ENCODE results near the gene FAM216B. TPM values are rescaled to one million over a fixed set of nuclear protein-coding genes. Genes with fewer than 3 reads are reported as not detected.

Gene FAM216B
- total RNA-seq, 1 experiment from 2014 or later = not detected

GRCh38 chr13:42760951-42761350 is 20.4 kb upstream of the FAM216B start:
- CTCF ChIA-PET = interaction anchor here (0.6 kb wide), 1 partner anchor 46 kb away, joined by 4 read pairs; no protein-coding TSS in a partner anchor
- no peaks in the 10 kb centered on the region for H3K36me3 Mint-ChIP-seq (ENCODE audit: insufficient read depth, unreplicated experiment)
- intact Hi-C loops (cut with micrococcal nuclease; ENCODE audit: unreplicated experiment) = no loop called here
- no peak overlapping the region for H3K27ac Mint-ChIP-seq (ENCODE audit: unreplicated experiment)
- H3K27me3 Mint-ChIP-seq (ENCODE audit: unreplicated experiment) = no peaks in the 10 kb centered on the region
- H3K4me1 Mint-ChIP-seq (ENCODE audit: low read depth, unreplicated experiment) = no peaks in the 10 kb centered on the region
- H3K4me3 Mint-ChIP-seq (ENCODE audit: low read depth, unreplicated experiment) = no peak overlapping the region
- H3K9me3 Mint-ChIP-seq (ENCODE audit: low read depth, unreplicated experiment) = no peaks in the 10 kb centered on the region
- BruUV-seq (replicated peaks) = no TSS peak
- DNase-seq = no peak
- TF ChIP-seq CTCF (IDR thresholded peaks at IDR 0.05; ENCODE audit: unreplicated experiment) = no peak

GRCh38 chr13:42762251-42762650 is 19.1 kb upstream of the FAM216B start:
- CTCF ChIA-PET = no interaction called here
- Mint-ChIP-seq H3K27me3 (ENCODE audit: unreplicated experiment) (no peaks in the 10 kb centered on the region), H3K4me1 (ENCODE audit: low read depth, unreplicated experiment) (no peaks in the 10 kb centered on the region), H3K4me3 (ENCODE audit: low read depth, unreplicated experiment) (no peak overlapping the region), H3K27ac (ENCODE audit: unreplicated experiment) (no peak overlapping the region), H3K9me3 (ENCODE audit: low read depth, unreplicated experiment) (no peaks in the 10 kb centered on the region), H3K36me3 (ENCODE audit: insufficient read depth, unreplicated experiment) (no peaks in the 10 kb centered on the region)
- no peak for DNase-seq
- no TSS peak for BruUV-seq (replicated peaks)
- intact Hi-C loops (cut with micrococcal nuclease; ENCODE audit: unreplicated experiment) = no loop called here
- no peak for TF ChIP-seq CTCF (IDR thresholded peaks at IDR 0.05; ENCODE audit: unreplicated experiment)

- no peaks in the 10 kb centered on the region for H3K4me1 Mint-ChIP-seq (ENCODE audit: low read depth, unreplicated experiment)
- no peaks in the 10 kb centered on the region for H3K9me3 Mint-ChIP-seq (ENCODE audit: low read depth, unreplicated experiment)
- BruUV-seq (replicated peaks) = no TSS peak
- H3K27ac Mint-ChIP-seq (ENCODE audit: unreplicated experiment) = no peak overlapping the region
- no peak for DNase-seq
- no peak for TF ChIP-seq CTCF (IDR thresholded peaks at IDR 0.05; ENCODE audit: unreplicated experiment)
- H3K36me3 Mint-ChIP-seq (ENCODE audit: insufficient read depth, unreplicated experiment) = no peaks in the 10 kb centered on the region
- no peaks in the 10 kb centered on the region for H3K27me3 Mint-ChIP-seq (ENCODE audit: unreplicated experiment)
- intact Hi-C loops (cut with micrococcal nuclease; ENCODE audit: unreplicated experiment) = no loop called here
- CTCF ChIA-PET = no interaction called here
- H3K4me3 Mint-ChIP-seq (ENCODE audit: low read depth, unreplicated experiment) = no peak overlapping the region
Measured at GRCh38 chr13:42762917-42763316, 18.5 kb upstream of the FAM216B start.

DNA sequence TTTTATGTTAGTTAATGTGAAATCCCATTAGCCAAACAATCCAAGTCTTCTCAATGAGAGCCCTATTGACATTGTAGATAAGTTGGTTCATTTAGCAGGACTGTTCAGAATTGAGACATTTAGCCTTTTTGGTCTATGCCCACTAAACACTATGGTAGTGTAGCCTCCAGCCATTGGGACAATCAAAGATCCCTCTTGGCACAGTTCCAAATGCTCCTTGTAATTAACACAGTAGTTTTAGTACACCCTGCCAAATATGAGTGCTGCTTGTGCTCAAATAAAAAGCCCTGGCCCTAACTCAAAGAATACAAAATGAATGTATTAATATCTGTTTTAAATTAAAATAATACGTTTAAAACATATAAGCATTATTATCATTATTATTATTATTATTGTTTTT is 15.4 kb upstream of the FAM216B start:
- H3K9me3 Mint-ChIP-seq (ENCODE audit: low read depth, unreplicated experiment) = no peaks in the 10 kb centered on the region
- intact Hi-C loops (cut with micrococcal nuclease; ENCODE audit: unreplicated experiment) = no loop called here
- H3K27me3 Mint-ChIP-seq (ENCODE audit: unreplicated experiment) = peaks cover 14% of the 10 kb centered on the region
- no peak for DNase-seq
- CTCF ChIA-PET = no interaction called here
- no TSS peak for BruUV-seq (replicated peaks)
- H3K4me1 Mint-ChIP-seq (ENCODE audit: low read depth, unreplicated experiment) = no peaks in the 10 kb centered on the region
- no peak overlapping the region for H3K4me3 Mint-ChIP-seq (ENCODE audit: low read depth, unreplicated experiment)
- H3K36me3 Mint-ChIP-seq (ENCODE audit: insufficient read depth, unreplicated experiment) = no peaks in the 10 kb centered on the region
- no peak for TF ChIP-seq CTCF (IDR thresholded peaks at IDR 0.05; ENCODE audit: unreplicated experiment)
- H3K27ac Mint-ChIP-seq (ENCODE audit: unreplicated experiment) = no peak overlapping the region

All from Calu3 (cell line).